PC-9 (cell line): ENCODE data around the gene NR6A1. TPM values are rescaled to one million over a fixed set of nuclear protein-coding genes. Genes with fewer than 3 reads are reported as not detected.

ENCODE experiments used
- BruUV-seq: library from RNA; stranded (reverse); fragments of 400-500 nt; replicated peaks from 2 replicates; lab custom pipeline; 2021; lab: Mats Ljungman, UMichigan
- CTCF ChIA-PET: fragments of 300-600 bp; sonication (Branson Sonifier 250); formaldehyde crosslinking; loops from one replicate; lab custom pipeline; 2022; ENCODE audit warnings: antibody characterized with exemption; lab: Charles Lee
- POLR2A ChIA-PET: fragments of 300-600 bp; sonication (Branson Sonifier 250); formaldehyde crosslinking; loops from one replicate; lab custom pipeline; 2022; ENCODE audit warnings: antibody characterized with exemption; ENCODE audit not compliant: unreplicated experiment; lab: Charles Lee
- DNase-seq, 2 experiments: peaks; one replicate each; pipeline versions ENCODE4 v3.0.0 to v3.0.0-alpha.2; 2015 to 2022; ENCODE audit warnings: mixed read lengths in 1 of 2
- H2AFZ ChIP-seq: fragments of 200-600 bp; sonication (generic); 2 replicates; pipeline ENCODE4 v1.8.1; 2017; ENCODE audit warnings: antibody characterized with exemption
- H3F3A ChIP-seq: fragments of 200-600 bp; sonication (generic); 2 replicates; pipeline ENCODE4 v1.8.1; 2017; ENCODE audit warnings: antibody characterized with exemption, mild to moderate bottlenecking, low read depth; ENCODE audit not compliant: insufficient read depth
- H3K27ac ChIP-seq: fragments of 200-600 bp; sonication (generic); 2 replicates; pipeline ENCODE4 v1.6.1; 2016; ENCODE audit warnings: mixed run types
- H3K27me3 ChIP-seq: fragments of 200-600 bp; sonication (generic); 2 replicates; pipeline ENCODE4 v1.6.1; 2016; ENCODE audit warnings: low read depth, mixed run types; ENCODE audit not compliant: insufficient read depth
- H3K36me3 ChIP-seq: fragments of 200-600 bp; sonication (generic); 2 replicates; pipeline ENCODE4 v1.6.1; 2016; ENCODE audit warnings: low read depth, mixed run types
- H3K4me1 ChIP-seq: fragments of 200-600 bp; sonication (generic); replicated peaks from 2 replicates; pipeline ENCODE4 v1.6.1; 2016; ENCODE audit warnings: mixed run types; ENCODE audit not compliant: insufficient read depth
- H3K4me2 ChIP-seq: fragments of 200-600 bp; sonication (generic); 2 replicates; pipeline ENCODE4 v1.6.1; 2017; ENCODE audit warnings: mixed run types
- H3K4me3 ChIP-seq: fragments of 200-600 bp; sonication (generic); 2 replicates; pipeline ENCODE4 v1.6.1; 2016; ENCODE audit warnings: mixed run types
- H3K79me2 ChIP-seq: fragments of 200-600 bp; sonication (generic); 2 replicates; pipeline ENCODE4 v1.6.1; 2017; ENCODE audit warnings: low read depth, mixed run types
- H3K9me2 ChIP-seq: fragments of 200-600 bp; sonication (generic); 2 replicates; pipeline ENCODE4 v1.8.1; 2017; ENCODE audit warnings: mild to moderate bottlenecking; ENCODE audit not compliant: insufficient read depth
- H3K9me3 ChIP-seq: fragments of 200-600 bp; sonication (generic); 2 replicates; pipeline ENCODE4 v1.8.1; 2016; ENCODE audit warnings: low read depth; ENCODE audit not compliant: insufficient read depth
- H4K20me1 ChIP-seq: fragments of 200-600 bp; sonication (generic); 2 replicates; pipeline ENCODE4 v1.8.1; 2017; ENCODE audit not compliant: insufficient read depth
- CTCF ChIP-seq: fragments of 200-600 bp; sonication (generic); conservative IDR thresholded peaks from 2 replicates; pipeline ENCODE4 v1.6.1; 2017; ENCODE audit warnings: mixed run types, antibody characterized with exemption, mild to moderate bottlenecking, moderate library complexity
- EZH2 ChIP-seq: fragments of 200-600 bp; sonication (generic); IDR thresholded peaks from 2 replicates; pipeline ENCODE4 v1.8.0; 2017; ENCODE audit warnings: antibody characterized with exemption, low read depth
- intact Hi-C: fragments of 100-400 bp; cut with micrococcal nuclease; formaldehyde crosslinking; loops from one replicate; pipeline ENCODE4 v1.10.0; 2022; ENCODE audit not compliant: unreplicated experiment
- total RNA-seq: library from RNA; stranded (reverse); gene quantifications from 2 replicates; pipeline ENCODE4 v1.2.3, GENCODE V29; 2021

Gene NR6A1
- total RNA-seq, 1 experiment from 2014 or later: 13.0 TPM

- DNase-seq: no peak
- Histone ChIP-seq H3K27ac (no peak overlapping the region), H3F3A (no peaks in the 10 kb centered on the region), H3K4me3 (no peak overlapping the region), H3K4me1 (peaks cover 8% of the 10 kb centered on the region), H3K36me3 (no peaks in the 10 kb centered on the region), H3K9me2 (no peaks in the 10 kb centered on the region), H2AFZ (no peak overlapping the region), H3K4me2 (no peak overlapping the region), H4K20me1 (no peaks in the 10 kb centered on the region), H3K27me3 (no peaks in the 10 kb centered on the region), H3K9me3 (no peaks in the 10 kb centered on the region), H3K79me2 (peaks cover 10% of the 10 kb centered on the region; the same call in 1 of the 2 replicates)
- intact Hi-C loops: no loop called here
- CTCF ChIA-PET: interaction anchor here (0.6 to 1.6 kb wide), 3 partner anchors 72 to 1224 kb away, joined by 3 to 9 read pairs (median 5); no protein-coding TSS in a partner anchor
- BruUV-seq: no TSS peak
- TF ChIP-seq CTCF (no peak), EZH2 (no peak)
- POLR2A ChIA-PET: no interaction called here
Measured at GRCh38 chr9:124623966-124624734, 147.0 kb downstream of the NR6A1 start.

- Histone ChIP-seq H4K20me1 (no peaks in the 10 kb centered on the region), H3K4me3 (no peak overlapping the region), H3K4me1 (peaks cover 21% of the 10 kb centered on the region), H3K9me3 (no peaks in the 10 kb centered on the region), H3K36me3 (no peaks in the 10 kb centered on the region), H3K79me2 (peaks cover 7% of the 10 kb centered on the region; the same call in 1 of the 2 replicates), H3K27me3 (no peaks in the 10 kb centered on the region), H3F3A (peaks cover 9% of the 10 kb centered on the region; the same call in 1 of the 2 replicates), H3K4me2 (no peak overlapping the region), H3K27ac (no peak overlapping the region), H3K9me2 (no peaks in the 10 kb centered on the region), H2AFZ (no peak overlapping the region)
- no peak for DNase-seq
- no TSS peak for BruUV-seq
- intact Hi-C loops: no loop called here
- ChIA-PET POLR2A (no interaction called here), CTCF (no interaction called here)
- TF ChIP-seq EZH2 (no peak), CTCF (no peak)
Measured at GRCh38 chr9:124622882-124623281, 148.2 kb downstream of the NR6A1 start.

- no TSS peak for BruUV-seq
- intact Hi-C loops: no loop called here
- Histone ChIP-seq H3K4me1 (peaks cover 19% of the 10 kb centered on the region), H3K9me3 (no peaks in the 10 kb centered on the region), H3K79me2 (peaks cover 11% of the 10 kb centered on the region; the same call in 1 of the 2 replicates), H3K27me3 (no peaks in the 10 kb centered on the region), H3K9me2 (no peaks in the 10 kb centered on the region), H3F3A (peaks cover 15% of the 10 kb centered on the region), H2AFZ (no peak overlapping the region), H3K36me3 (no peaks in the 10 kb centered on the region), H3K27ac (no peak overlapping the region), H3K4me2 (no peak overlapping the region), H4K20me1 (no peaks in the 10 kb centered on the region), H3K4me3 (no peak overlapping the region)
- TF ChIP-seq CTCF: no peak
- TF ChIP-seq EZH2: no peak
- DNase-seq: no peak
- ChIA-PET CTCF (interaction anchor here (0.6 to 0.7 kb wide), 2 partner anchors 77 to 149 kb away, joined by 3 to 4 read pairs; no protein-coding TSS in a partner anchor), POLR2A (interaction anchor here (0.5 to 0.6 kb wide), 2 partner anchors 20 to 70 kb away, joined by 3 to 4 read pairs; no protein-coding TSS in a partner anchor)
Measured at GRCh38 chr9:124621371-124622328, 149.5 kb downstream of the NR6A1 start.
